HK-2 (cell line): ENCODE data around the gene STEAP4.

Experiments
- DNase-seq: peaks from one replicate; pipeline ENCODE4 v3.0.0-alpha.2; 2018; ENCODE audit not compliant: unreplicated experiment

Gene STEAP4

DNA sequence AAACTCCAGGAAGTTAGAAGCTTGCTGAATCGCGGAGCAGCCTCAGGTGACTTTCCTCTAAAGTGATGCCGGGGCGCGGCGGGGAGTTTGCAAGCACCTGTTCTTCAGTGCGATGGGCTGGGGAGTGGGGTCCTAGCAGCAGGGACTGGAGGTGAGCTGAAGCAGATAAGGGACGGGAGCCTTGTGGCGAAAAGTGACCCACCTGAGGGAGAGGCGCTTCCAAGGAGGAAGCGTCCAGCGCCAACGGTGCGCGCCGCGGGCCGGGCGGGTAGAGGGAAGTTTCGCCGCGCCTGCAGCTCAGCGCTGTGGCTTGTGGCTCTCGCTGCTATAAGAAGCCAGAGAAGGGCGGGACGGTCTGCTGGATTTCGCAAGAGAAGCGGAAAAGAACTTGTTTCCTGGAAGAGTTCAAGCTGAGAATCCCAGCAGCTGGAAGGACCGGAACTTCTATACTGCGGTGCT, at the start of gene STEAP4:
TSS of gene STEAP4 (minus strand) at position 305 of the 459 bp plus-strand sequence. CDS start 22,625 bp downstream, outside the sequence.
- no peak for DNase-seq

DNA sequence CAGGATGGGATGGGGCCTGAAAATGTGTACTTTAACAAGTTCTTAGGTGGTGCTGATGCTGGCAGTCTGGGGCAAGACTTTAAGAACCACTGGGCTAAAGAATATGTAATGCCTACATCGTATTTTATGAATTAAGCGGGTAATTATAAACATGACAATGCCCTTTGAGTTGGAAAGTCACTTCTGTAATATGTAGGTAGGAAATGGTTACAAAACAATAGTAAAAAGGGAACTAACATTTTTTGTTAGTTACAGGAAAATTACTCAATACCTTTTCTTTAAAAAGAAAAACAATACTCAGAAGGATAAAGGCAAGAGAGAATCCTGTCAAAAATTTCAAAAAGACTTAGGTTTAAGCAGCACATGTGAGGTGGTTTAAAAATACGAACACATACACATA, 48.3 kb upstream of the STEAP4 start:
- no peak for DNase-seq

DNA sequence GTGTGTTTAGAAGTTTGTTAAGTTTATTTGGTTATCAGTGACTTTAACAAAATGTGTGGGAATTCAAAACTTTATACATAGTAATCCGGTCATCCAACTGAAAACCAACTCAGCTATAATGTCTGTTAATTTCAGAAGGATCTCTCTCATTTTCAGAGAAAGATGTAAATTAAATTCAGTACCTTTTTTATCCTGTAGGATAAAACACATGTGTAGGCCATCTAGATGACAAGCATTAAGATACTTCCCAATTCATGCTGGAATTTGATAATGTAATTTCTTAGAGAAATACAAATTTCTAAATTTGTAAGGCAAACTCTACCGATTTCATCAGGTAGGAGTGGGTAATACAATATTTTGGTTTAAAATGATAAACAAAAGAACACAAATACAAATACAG, 43.4 kb upstream of the STEAP4 start:
- no peak for DNase-seq

- no peak for DNase-seq
Measured at GRCh38 chr7:88347517-88347916, 40.8 kb upstream of the STEAP4 start.

DNA sequence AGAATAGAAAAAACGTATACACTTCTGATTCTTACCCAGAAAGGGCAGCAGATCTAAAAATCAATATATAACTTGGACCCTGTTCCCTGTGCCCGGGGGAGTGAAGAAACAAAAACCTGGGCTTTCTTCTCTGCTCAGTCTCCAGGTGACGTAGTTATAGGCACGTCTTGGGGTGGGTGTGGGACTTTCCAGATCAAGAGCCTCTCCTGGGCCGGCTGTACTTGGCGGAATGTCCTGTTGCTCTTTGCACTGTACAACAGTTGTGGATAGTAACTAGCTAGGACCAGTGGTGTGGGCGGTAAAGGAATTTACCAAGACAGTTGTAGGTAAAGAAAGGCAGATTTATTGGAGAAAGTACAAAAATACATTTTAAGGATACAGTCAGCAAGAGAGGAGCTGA, 40.4 kb upstream of the STEAP4 start:
- no peak for DNase-seq

GRCh38 chr7:88346357-88346756, 39.7 kb upstream of the STEAP4 start:
- no peak for DNase-seq

- DNase-seq, result no peak
Measured at GRCh38 chr7:88344956-88345832, 38.5 kb upstream of the STEAP4 start.

- no peak for DNase-seq
Measured at GRCh38 chr7:88344271-88344670, 37.6 kb upstream of the STEAP4 start.

DNA sequence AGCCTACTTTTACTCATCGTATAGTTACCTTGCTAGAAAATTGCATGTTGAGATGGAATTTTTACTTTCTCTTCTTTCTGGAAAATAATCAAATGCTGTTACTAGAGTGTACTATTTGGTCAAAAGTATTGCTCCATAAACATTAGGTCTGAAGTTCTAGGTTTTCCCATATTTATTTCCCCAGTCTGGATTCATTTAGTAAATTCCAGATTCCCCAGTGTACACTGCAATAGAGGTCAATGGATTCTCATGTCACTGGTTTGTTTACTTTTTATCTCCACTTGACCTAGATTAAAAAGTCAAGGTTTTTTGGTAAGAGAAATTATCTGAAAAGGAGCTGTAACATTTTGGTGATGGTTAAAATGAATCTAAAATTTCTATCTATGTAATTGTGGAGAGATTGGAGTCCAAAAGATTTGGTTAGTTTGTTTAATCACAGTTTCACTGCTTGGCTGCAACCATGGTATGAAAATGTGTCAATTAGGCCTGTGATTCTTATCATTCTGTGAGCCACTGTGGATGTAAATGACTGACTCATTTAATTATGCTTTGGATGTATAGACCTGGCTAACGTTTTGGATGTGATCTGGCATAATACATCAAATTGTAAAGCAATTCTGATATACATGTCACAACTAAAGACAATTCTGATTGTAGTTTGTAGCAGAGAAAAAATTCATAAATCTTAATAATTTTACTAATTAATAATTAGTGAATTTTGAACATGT, 32.7 kb upstream of the STEAP4 start:
- no peak for DNase-seq

DNA sequence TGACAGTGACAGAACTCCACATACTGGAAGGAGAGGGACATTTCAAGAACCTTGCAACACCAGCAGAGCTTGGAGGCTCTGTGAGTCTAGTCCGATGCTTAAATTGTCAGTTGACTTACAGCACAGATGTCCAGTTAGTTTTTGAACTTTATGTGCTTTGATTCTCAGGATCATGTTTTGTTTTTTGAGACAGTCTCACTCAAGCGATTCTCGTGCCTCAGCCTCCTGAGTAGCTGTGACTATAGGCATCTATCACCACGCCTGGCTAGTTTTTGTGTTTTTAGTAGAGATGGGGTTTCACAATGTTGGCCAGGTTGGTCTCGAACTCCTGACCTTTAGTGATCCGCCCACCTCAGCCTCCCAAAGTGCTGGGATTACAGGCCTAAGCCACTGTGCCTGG, 31.8 kb upstream of the STEAP4 start:
- DNase-seq, result no peak

DNA sequence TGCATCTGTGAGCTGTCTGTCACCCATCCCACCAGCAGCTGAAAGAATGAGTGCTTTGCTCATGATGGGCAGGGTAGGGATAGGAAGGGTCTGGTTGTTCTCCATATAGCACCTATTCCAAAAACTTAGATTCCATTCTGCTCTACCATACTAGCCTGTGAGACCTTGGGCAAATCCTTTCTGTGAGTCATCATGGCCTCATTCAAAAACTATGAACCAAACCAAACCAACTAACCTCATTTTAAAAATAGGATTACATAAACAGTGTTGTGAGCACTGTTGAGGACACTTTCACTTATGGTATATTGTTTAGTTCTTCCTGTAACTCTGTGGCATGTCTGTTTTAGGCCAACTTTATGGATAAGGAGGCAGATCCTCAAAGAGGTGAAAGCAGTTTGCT, 30.9 kb upstream of the STEAP4 start:
- DNase-seq, result no peak

- no peak for DNase-seq
Measured at GRCh38 chr7:88331322-88331721, 24.6 kb upstream of the STEAP4 start.

DNA sequence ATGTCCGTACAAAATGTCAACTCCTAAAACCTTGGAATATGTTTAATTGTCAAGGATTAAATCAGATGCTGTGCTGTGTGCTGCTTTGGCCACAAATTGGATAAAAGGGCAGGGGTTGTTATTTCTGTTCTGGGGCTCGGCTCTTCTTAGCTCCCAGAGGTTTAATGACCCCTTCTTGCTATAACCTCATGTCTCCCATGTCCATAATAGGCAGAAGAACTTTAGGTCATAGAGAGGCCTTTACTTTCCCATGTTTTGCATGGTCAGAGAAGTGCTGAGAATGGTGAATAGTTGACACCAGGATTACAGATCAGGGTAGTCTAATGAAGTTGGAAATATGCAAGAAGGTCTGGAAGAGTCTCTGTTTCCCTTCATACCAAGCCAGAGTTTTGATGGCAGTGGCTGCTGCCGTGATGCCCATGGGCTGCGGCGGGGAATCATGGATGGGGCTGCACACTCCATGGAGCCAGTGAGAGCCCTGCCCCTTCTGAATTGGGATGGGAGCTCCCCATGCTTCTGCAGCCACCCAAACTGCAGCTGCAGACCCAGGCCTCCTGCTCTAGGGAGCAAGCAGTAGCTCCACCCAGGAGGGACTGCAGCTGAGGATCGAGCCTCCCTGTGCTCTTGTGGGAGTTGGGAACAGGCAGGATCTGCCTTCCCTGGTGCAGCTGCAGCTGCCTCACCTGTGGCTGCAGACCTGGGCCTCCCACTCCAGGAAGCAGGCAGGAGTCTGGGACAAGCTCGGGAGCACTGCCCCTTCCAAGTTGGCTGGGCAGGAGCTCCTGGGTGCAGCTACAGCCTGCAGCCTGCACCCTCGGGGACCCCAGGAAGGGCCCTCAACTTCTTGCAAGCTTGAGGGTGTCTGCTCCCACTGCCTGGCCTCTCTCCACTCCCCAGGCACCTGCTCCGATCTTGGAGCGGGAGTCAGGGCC, 23.1 kb upstream of the STEAP4 start:
- DNase-seq, result no peak

- no peak for DNase-seq
Measured at GRCh38 chr7:88328787-88329186, 22.1 kb upstream of the STEAP4 start.

DNA sequence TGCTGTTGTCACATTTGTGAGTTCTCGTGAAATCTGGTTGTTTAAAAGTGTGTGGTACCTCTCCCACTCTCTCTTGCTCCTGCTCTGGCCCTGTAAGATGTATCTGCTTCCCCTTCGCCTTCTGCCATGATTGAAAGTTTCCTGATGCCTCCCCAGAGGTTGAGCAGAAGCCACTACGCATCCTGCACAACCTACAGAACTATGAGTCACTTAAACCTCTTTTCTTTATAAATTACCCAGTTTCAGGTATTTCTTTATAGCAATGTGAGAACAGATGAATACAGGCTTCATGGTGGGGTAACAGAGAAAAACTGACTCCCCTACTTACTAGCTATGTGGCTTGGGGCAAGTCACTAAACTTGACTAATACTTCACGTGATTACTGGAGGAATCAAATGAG, 18.0 kb upstream of the STEAP4 start:
- no peak for DNase-seq

DNA sequence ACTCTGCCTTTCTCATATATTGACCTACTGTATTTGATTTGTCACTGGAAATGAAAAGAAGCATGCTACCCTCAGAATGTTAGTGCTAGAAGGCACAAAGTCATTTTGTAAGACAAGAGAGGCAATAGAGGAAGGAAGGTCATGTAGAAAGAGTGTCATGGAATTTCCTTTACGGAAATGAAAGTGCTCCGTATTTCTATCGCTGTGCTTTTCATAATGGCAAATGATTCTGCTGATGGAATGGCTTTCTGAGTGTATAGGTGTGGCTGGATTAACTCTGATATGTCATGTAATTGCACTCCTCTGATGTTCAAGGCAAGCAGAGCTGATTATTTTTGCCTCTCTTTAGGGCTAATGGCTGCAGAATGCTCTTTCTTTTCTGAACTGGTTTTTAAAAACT, 15.5 kb upstream of the STEAP4 start:
- DNase-seq, result no peak

- DNase-seq, result no peak
Measured at GRCh38 chr7:88321694-88322093, 15.0 kb upstream of the STEAP4 start.

GRCh38 chr7:88318196-88318595, 11.5 kb upstream of the STEAP4 start:
- no peak for DNase-seq

- no peak for DNase-seq
Measured at GRCh38 chr7:88317422-88317821, 10.7 kb upstream of the STEAP4 start.

DNA sequence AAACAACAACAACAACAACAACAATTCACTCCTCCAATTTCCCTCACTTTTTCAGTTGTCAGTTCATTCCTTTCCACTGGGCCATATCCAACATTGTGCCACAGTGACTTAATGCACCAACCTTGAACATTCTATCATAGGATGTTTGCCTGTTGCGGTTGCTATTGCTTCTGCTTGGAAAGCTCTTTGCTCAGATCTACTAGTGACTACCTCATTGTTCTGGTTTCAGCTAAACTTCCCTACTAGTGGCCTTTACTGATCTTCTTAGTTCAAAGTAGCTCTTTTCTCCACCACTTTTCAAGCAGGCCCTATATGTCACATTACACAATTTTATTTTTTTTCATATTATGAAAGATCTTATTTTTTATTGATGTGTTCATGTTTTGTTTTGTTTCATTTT, 9.8 kb upstream of the STEAP4 start:
- no peak for DNase-seq

- no peak for DNase-seq
Measured at GRCh38 chr7:88315522-88315921, 8.8 kb upstream of the STEAP4 start.

GRCh38 chr7:88314061-88314491, 7.4 kb upstream of the STEAP4 start:
- no peak for DNase-seq
